Prostate gland (tissue), 2 donors: Measurements from ENCODE around the gene LYSMD1. TPM values are rescaled to one million over a fixed set of nuclear protein-coding genes. Genes with fewer than 3 reads are reported as not detected.
A peak's percentile ranks its signal among the peaks of the same experiment; 100 is the strongest.

Experiments used
- DNase-seq: peaks from one replicate; pipeline ENCODE4 v3.0.0-alpha.2; 2019; ENCODE audit warnings: low spot score
- H3K27ac ChIP-seq, 2 donors: fragments of 200-600 bp; sonication (generic); 2 replicates each; pipeline ENCODE4 v1.5.1; 2017 to 2019
- H3K27me3 ChIP-seq: fragments of 200-600 bp; sonication (generic); replicated peaks from 2 replicates; pipeline ENCODE4 v1.5.1; 2019; ENCODE audit not compliant: insufficient read depth
- H3K36me3 ChIP-seq, 2 donors: fragments of 200-600 bp; sonication (generic); 1 replicate in 1 of 2; 2 replicates in 1 of 2; pipeline versions ENCODE4 v1.5.1 to v1.8.1; 2017 to 2019
- H3K4me1 ChIP-seq: fragments of 200-600 bp; sonication (generic); replicated peaks from 2 replicates; pipeline ENCODE4 v1.5.1; 2019
- H3K4me3 ChIP-seq, 2 donors: fragments of 200-600 bp; sonication (generic); 2 replicates each; pipeline ENCODE4 v1.5.1; 2017 to 2019
- H3K9me3 ChIP-seq: fragments of 200-600 bp; sonication (generic); 2 replicates; pipeline ENCODE4 v1.5.1; 2017
- POLR2A ChIP-seq: fragments of 450-650 bp; IDR thresholded peaks from one replicate; pipeline ENCODE4 v1.6.1; 2016; ENCODE audit warnings: antibody characterized with exemption, mild to moderate bottlenecking
- POLR2AphosphoS5 ChIP-seq: sonication (generic); formaldehyde crosslinking; IDR thresholded peaks from one replicate; pipeline ENCODE4 v1.6.1; 2017; ENCODE audit warnings: antibody characterized with exemption
- WGBS: methylation state at CpG from one replicate; pipeline ENCODE4 v1.1.5; 2018; 5-methylcytosine and 5-hydroxymethylcytosine counted together
- intact Hi-C: fragments of 100-400 bp; cut with DNase I; formaldehyde crosslinking; loops from one replicate; pipeline ENCODE4 v1.14.2; 2022
- total RNA-seq, 2 donors: library from RNA; depleted of rRNA; stranded (reverse); fragments of >200 nt; gene quantifications; one replicate each; pipeline ENCODE4 v1.1.0, GENCODE V29; 2016
- TF ChIP-seq, protein P1 (sequence below), 4 experiments: fragments of 200-600 bp in 2 of 4; fragments of 450-650 bp in 2 of 4; sonication (generic) in 2 of 4; IDR thresholded peaks; 1 replicate in 3 of 4; 2 replicates in 1 of 4; pipeline ENCODE4 v1.5.1; 2016 to 2019; ENCODE audit warnings: antibody characterized with exemption in 4 of 4, mild to moderate bottlenecking in 2 of 4, moderate library complexity in 2 of 4

The LYSMD1 gene
- total RNA-seq, 2 donors from 2014 or later, result 7.3 to 19.3 TPM

GRCh38 chr1:151171190-151171589, 5.5 kb upstream of the LYSMD1 start:
- intact Hi-C loops, result no loop called here
- Histone ChIP-seq H3K9me3 (no peaks in the 10 kb centered on the region), H3K27ac (no peak overlapping the region), H3K4me3 (no peak overlapping the region), H3K27me3 (no peaks in the 10 kb centered on the region), H3K4me1 (no peaks in the 10 kb centered on the region), H3K36me3 (no peaks in the 10 kb centered on the region)
- 90% methylated on average over 5 of the region's 5 CpGs for WGBS
- DNase-seq, result no peak
- TF ChIP-seq, protein P1, sequence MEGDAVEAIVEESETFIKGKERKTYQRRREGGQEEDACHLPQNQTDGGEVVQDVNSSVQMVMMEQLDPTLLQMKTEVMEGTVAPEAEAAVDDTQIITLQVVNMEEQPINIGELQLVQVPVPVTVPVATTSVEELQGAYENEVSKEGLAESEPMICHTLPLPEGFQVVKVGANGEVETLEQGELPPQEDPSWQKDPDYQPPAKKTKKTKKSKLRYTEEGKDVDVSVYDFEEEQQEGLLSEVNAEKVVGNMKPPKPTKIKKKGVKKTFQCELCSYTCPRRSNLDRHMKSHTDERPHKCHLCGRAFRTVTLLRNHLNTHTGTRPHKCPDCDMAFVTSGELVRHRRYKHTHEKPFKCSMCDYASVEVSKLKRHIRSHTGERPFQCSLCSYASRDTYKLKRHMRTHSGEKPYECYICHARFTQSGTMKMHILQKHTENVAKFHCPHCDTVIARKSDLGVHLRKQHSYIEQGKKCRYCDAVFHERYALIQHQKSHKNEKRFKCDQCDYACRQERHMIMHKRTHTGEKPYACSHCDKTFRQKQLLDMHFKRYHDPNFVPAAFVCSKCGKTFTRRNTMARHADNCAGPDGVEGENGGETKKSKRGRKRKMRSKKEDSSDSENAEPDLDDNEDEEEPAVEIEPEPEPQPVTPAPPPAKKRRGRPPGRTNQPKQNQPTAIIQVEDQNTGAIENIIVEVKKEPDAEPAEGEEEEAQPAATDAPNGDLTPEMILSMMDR (IDR thresholded peaks at IDR 0.05), result no peak
- TF ChIP-seq POLR2A (no peak), POLR2AphosphoS5 (no peak)

DNA sequence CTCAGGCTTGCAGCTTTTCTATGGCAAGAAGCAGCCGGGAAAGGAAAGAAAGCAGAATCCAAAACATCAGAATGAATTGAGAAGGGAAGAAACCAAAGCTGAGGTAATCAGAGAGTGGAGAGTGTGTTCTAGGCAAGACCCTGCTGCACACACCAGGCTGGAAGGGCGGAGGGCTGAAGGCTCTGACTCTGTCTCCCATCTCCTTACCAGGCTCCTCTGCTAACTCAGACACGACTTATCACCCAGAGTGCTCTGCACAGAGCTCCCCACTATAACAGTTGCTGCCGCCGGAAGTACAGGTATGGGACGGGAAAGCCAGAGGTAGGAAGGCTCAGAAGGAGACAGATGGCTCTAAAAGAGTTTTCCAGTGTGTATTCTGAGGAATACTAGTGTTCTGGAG, 1.4 kb upstream of the LYSMD1 start:
- Histone ChIP-seq H3K27ac (no peak overlapping the region), H3K4me3 (peak overlapping the region in 1 of 2 donors; percentile 65), H3K36me3 (no peaks in the 10 kb centered on the region), H3K9me3 (no peaks in the 10 kb centered on the region), H3K27me3 (no peaks in the 10 kb centered on the region), H3K4me1 (peaks cover 6% of the 10 kb centered on the region)
- no peak for DNase-seq
- WGBS, result 88% methylated on average over 6 of the region's 6 CpGs
- intact Hi-C loops, result no loop called here
- TF ChIP-seq POLR2A (no peak), POLR2AphosphoS5 (no peak)
- TF ChIP-seq, protein P1 (IDR thresholded peaks at IDR 0.05), result no peak

DNA sequence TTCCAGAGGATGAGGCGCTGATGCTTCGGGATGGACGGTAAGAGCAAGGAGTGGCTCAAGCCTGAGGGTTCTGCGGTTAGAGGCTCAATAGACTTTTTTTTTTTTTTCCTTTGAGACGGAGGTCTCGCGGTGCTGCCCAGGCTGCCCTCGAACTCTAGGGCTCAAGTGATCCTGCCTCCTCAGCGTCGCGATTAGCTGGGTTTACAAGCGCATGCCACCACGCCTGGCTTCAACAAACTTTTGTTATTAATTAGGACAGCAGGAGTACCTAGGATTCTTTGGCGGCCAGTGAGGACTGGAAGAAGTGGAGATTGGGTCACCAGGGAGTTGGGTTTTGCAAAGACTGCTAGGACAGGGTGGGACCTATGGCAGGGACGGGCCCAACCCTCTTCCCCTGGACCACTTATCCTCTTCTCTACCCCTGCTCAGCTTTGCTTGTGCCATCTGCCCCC, 829 bp upstream of the LYSMD1 start:
- WGBS, result 2% methylated on average over 15 of the region's 15 CpGs
- H3K36me3 ChIP-seq, result no peaks in the 10 kb centered on the region
- no peak for DNase-seq

GRCh38 chr1:151165281-151165737, 393 bp downstream of the LYSMD1 start:
- peaks cover 0 to 8% of the 10 kb centered on the region in 2 donors for H3K36me3 ChIP-seq
- intact Hi-C loops, result no loop called here
- peaks cover 6% of the 10 kb centered on the region for H3K4me1 ChIP-seq
- no peaks in the 10 kb centered on the region for H3K9me3 ChIP-seq
- 8% methylated on average over 15 of the region's 15 CpGs for WGBS
- peak overlapping the region; percentile 65 to 82 for H3K4me3 ChIP-seq
- DNase-seq, result peak; percentile 35
- H3K27me3 ChIP-seq, result no peaks in the 10 kb centered on the region
- TF ChIP-seq, protein P1 (IDR thresholded peaks at IDR 0.05), result no peak
- TF ChIP-seq POLR2AphosphoS5 (no peak), POLR2A (no peak)
- peak overlapping the region; percentile 86 to 90 for H3K27ac ChIP-seq

More for the DNA sequence above, 829 bp upstream of the LYSMD1 start:
- Histone ChIP-seq H3K9me3 (no peaks in the 10 kb centered on the region), H3K4me1 (peaks cover 6% of the 10 kb centered on the region), H3K27ac (peak overlapping the region; percentile 86 to 90), H3K27me3 (no peaks in the 10 kb centered on the region), H3K4me3 (peak overlapping the region; percentile 65 to 82)
- TF ChIP-seq POLR2A (no peak), POLR2AphosphoS5 (no peak)
- TF ChIP-seq, protein P1 (IDR thresholded peaks at IDR 0.05), result no peak
- intact Hi-C loops, result no loop called here

DNA sequence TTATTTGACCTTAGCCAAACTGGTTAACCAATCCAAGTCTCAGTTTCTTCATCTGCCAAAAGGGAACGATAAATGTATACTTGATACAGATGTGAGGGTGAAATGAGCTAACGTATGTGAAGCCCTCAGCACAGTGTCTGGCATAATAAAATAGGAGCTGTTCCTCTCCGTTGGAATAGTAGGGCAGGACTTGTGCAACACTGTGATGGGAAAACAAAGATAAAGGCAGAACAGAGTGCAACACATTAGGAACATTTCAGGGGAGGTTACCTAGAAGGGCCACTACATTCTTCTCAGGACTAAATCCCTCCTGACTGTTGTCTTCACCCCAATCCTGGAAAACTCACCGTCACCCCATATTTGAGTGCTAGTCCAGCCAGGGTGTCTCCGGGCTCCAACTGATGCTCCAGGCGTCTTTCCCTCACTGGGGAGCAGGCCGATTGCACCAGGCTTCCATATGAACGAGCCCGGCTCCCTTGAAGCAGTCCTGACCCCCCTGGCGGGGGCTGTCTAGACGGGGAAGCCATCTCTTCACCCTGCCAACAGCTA, 896 bp downstream of the LYSMD1 start:
- intact Hi-C loops, result no loop called here
- TF ChIP-seq POLR2AphosphoS5 (peak; percentile 17), POLR2A (no peak)
- TF ChIP-seq, protein P1 (IDR thresholded peaks at IDR 0.05), result no peak
- Histone ChIP-seq H3K27ac (peak overlapping the region; percentile 86 to 90), H3K9me3 (no peaks in the 10 kb centered on the region), H3K36me3 (peaks cover 0 to 8% of the 10 kb centered on the region in 2 donors), H3K4me3 (peak overlapping the region; percentile 65 to 82), H3K27me3 (no peaks in the 10 kb centered on the region), H3K4me1 (peaks cover 6% of the 10 kb centered on the region)
- no peak for DNase-seq
- WGBS, result 8% methylated on average over 11 of the region's 11 CpGs
